OCI-LY1 (cell line): ENCODE measurements around the gene SUPT16H.

Experiments used
- EZH2 ChIP-seq: fragments of 200-600 bp; sonication (generic), shearing (Covaris generic); IDR thresholded peaks from 2 replicates; pipeline ENCODE4 v1.8.0; 2017; ENCODE audit warnings: borderline replicate concordance, mixed run types, mild to moderate bottlenecking, antibody characterized with exemption, low read length, moderate library complexity, mixed read lengths
- TF ChIP-seq, protein P1 (sequence below): fragments of 200-600 bp; sonication (generic), shearing (Covaris generic); IDR thresholded peaks from 2 replicates; pipeline ENCODE4 v1.5.1; 2017; ENCODE audit warnings: mild to moderate bottlenecking, antibody characterized with exemption, low read length, moderate library complexity, mixed read lengths

DNA sequence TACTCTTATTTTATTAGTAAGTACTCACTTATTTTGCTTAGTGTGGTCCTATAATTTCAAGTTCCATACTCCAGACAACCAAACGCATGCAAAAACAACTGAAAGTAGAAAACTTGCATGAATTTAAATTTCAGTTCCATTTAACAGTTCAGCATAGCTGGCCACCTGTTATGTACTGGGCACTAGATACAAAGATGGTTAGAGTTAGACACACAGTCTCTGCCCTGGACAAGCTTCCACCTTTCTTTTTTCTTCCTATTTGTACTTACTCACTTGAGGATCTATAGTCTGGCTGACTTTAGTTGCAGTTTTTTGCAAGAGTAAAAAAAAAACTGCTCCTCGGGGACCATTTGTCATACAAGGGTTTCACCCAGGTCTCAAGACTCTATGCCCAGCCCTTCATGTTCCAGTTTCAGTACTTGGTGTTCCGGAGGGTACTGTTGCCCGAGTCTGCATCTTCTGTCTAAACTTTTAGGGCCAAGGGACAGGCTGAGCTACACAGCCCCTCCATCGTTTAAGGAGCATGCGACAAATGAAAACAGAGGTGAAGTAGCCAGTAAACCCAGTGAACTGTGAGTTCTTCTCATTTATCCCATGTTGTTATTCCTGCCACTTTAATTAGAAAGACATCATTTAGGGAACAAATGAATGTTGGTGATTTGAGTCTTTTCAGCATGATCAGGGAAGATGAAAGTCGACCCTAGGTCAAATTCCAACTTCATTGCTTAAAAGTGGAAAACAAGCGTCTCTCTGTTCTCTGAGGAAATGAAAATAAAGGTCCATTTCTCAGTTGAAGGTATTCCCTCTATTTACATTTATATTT, 81.6 kb downstream of the SUPT16H start:
- TF ChIP-seq, protein P1, sequence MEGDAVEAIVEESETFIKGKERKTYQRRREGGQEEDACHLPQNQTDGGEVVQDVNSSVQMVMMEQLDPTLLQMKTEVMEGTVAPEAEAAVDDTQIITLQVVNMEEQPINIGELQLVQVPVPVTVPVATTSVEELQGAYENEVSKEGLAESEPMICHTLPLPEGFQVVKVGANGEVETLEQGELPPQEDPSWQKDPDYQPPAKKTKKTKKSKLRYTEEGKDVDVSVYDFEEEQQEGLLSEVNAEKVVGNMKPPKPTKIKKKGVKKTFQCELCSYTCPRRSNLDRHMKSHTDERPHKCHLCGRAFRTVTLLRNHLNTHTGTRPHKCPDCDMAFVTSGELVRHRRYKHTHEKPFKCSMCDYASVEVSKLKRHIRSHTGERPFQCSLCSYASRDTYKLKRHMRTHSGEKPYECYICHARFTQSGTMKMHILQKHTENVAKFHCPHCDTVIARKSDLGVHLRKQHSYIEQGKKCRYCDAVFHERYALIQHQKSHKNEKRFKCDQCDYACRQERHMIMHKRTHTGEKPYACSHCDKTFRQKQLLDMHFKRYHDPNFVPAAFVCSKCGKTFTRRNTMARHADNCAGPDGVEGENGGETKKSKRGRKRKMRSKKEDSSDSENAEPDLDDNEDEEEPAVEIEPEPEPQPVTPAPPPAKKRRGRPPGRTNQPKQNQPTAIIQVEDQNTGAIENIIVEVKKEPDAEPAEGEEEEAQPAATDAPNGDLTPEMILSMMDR: no peak
- TF ChIP-seq EZH2: no peak
